PFSK-1 (cell line): ENCODE measurements around the gene ZBTB6.

Experiments used
- FOXP2 ChIP-seq: optimal IDR thresholded peaks from 2 replicates; pipeline ENCODE3; 2011; ENCODE audit warnings: borderline replicate concordance, control low read depth, inconsistent platforms; ENCODE audit not compliant: insufficient read depth; ENCODE audit errors: extremely low read length, extremely low read depth
- POLR2AphosphoS5 ChIP-seq: IDR thresholded peaks from 2 replicates; pipeline ENCODE4 v1.6.1; 2012; ENCODE audit warnings: low read depth, mild to moderate bottlenecking, control low read depth, low read length, moderate library complexity
- SIN3A ChIP-seq: IDR thresholded peaks from 2 replicates; pipeline ENCODE4 v1.6.1; 2012; ENCODE audit warnings: mild to moderate bottlenecking, low read length, moderate library complexity, borderline replicate concordance; ENCODE audit not compliant: insufficient read depth
- TAF1 ChIP-seq: IDR thresholded peaks from 2 replicates; pipeline ENCODE4 v1.6.1; 2012; ENCODE audit warnings: low read length, control low read depth, borderline replicate concordance; ENCODE audit not compliant: insufficient read depth
- TF ChIP-seq, protein P1 (sequence below), 2 experiments: IDR thresholded peaks; 2 replicates each; pipeline versions ENCODE4 v1.6.1 to v1.8.0; 2011 to 2012; ENCODE audit warnings: low read depth in 2 of 2, low read length in 2 of 2, control low read depth in 1 of 2, inconsistent platforms in 1 of 2, mild to moderate bottlenecking in 1 of 2, moderate library complexity in 1 of 2; ENCODE audit not compliant: insufficient read depth in 1 of 2

DNA sequence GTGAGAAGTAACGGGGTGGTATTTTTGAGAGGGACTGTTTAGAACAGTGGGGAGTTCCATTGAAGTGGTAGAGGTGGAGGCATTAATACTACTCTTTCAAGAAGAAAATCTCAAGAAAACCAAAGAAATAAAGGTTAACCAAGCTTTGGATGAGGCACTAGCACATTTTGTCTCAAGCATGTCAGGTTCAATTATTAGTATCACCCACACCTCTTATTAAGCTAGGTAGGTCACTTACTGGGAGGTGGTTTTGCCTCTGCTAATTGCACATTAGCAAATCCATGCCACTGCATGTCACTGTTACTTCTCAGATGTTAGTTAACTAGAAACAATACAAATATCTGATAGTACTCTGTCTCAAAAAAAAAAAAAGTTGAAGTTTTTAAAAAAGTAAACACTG lies 37.9 kb upstream of the ZBTB6 start:
- TF ChIP-seq FOXP2 (no peak), TAF1 (no peak), POLR2AphosphoS5 (no peak), SIN3A (no peak)
- TF ChIP-seq, protein P1, sequence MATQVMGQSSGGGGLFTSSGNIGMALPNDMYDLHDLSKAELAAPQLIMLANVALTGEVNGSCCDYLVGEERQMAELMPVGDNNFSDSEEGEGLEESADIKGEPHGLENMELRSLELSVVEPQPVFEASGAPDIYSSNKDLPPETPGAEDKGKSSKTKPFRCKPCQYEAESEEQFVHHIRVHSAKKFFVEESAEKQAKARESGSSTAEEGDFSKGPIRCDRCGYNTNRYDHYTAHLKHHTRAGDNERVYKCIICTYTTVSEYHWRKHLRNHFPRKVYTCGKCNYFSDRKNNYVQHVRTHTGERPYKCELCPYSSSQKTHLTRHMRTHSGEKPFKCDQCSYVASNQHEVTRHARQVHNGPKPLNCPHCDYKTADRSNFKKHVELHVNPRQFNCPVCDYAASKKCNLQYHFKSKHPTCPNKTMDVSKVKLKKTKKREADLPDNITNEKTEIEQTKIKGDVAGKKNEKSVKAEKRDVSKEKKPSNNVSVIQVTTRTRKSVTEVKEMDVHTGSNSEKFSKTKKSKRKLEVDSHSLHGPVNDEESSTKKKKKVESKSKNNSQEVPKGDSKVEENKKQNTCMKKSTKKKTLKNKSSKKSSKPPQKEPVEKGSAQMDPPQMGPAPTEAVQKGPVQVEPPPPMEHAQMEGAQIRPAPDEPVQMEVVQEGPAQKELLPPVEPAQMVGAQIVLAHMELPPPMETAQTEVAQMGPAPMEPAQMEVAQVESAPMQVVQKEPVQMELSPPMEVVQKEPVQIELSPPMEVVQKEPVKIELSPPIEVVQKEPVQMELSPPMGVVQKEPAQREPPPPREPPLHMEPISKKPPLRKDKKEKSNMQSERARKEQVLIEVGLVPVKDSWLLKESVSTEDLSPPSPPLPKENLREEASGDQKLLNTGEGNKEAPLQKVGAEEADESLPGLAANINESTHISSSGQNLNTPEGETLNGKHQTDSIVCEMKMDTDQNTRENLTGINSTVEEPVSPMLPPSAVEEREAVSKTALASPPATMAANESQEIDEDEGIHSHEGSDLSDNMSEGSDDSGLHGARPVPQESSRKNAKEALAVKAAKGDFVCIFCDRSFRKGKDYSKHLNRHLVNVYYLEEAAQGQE (IDR thresholded peaks at IDR 0.05; ENCODE audit: insufficient read depth in 1 of 2, low read depth in 2 of 2, low read length in 2 of 2): no peak
